UCSD-AML1 (cell line): ENCODE measurements around the gene MAP2K3.
A peak's percentile ranks its signal among the peaks of the same experiment; 100 is the strongest.

Experiments used
- DNase-seq: peaks from one replicate; lab custom pipeline; 2025; ENCODE audit not compliant: unreplicated experiment; lab: John Stamatoyannopoulos, UW

MAP2K3 gene

DNA sequence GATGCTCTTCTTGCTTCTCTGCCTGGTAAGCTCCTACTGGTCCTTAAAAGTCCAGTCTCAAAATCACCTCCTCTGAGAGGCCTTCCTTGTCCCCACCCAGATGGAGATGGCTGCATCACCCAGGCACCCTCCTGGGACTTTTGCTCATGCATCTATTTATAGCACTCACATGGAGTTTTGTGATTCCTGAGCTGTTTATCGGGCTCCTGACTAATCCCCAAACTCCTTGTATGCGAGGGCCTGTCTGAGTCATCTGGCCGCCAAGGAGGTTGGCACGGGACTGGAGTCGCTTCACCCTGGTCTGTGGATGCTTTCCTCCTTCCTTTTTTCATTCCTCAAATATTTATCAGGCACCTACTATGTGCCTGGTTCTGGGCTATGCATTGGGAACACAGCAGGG lies 2.3 kb upstream of the MAP2K3 start:
- DNase-seq: no peak

GRCh38 chr17:21282850-21283249 lies 1.7 kb upstream of the MAP2K3 start:
- no peak for DNase-seq

DNA sequence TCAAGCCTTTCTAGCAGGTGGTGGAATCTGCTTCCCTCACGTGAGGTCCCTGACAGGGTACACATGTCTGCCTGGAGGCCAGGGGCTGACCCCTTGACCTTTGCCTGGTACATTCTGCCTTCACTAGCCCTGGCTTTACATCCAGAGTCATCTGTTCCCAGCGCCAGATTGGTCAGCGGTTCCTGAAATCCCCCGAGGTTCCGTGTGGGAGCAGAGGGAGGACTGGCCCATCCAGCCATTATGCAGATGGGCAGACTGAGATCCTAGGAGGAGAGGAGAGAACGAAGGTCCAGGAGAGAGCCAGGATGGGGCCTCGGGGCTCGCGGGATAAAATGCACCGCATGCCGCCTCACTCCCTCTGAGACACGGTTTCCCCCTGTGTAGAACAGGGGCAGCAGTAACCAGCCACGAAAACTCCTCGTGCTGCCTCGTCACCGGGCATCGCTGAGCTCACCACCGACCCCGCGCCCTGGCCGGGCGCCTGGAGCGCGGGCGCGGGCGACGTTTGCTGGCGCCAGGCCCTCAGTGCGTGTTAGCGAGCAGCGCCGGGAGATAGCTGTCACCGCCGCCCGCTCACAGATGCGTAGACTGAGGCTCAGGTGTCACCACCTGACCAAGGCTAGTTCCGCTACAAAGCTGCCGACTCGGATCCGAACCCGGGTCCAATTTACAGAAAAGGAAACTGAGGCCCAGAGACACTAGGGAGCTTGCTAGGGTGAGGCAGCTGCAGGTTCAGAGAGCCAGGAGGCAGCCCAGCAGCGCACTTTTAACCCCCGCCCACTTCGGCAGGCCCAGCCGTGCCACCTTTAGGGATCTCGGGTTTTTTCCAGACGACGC lies 811 bp upstream of the MAP2K3 start:
- DNase-seq: no peak

DNA sequence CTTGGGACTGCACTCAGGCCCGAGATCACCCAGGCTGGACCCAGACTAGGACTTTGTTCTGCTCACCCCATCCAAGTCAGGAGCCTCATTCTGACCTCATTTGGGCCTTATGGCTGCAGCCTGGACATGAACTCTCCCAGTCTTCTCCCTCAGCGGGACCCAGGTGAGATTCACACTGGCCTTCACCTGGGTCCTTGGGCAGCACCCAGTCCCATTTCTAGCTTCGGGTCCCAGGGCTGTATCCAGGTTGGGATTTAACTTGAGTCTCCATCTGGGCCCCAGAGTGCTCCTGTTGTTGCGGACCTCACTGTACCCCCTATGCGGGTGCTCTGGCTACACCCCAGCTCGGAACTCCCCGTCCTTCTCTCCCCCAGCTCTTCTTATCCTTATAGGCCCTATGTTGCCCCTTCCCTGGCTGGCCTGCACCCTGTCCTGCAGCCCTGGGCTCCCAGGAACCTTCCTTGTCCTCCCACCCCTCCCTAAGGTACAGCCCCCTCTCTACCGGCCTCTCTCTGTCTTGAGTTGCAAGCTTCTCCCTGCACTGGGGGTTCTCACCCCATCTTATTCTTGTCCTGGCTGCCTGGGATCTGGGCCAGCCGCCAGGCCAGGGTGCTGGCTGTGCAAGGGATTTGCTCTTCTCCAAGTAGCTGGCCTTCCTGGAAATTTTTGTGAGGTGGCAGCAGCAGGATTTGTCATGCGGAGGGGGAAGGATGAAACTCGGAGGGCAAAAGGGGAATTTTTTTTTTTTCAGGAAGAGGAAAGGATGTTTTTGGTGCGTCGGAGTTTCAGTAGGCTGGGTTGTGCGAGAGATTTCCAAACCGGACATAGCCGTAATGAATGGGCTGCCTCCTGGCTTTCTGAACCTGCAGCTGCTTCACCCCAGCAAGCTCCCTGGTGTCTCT lies 904 bp downstream of the MAP2K3 start:
- DNase-seq: no peak

GRCh38 chr17:21286066-21286770 lies 1.7 kb downstream of the MAP2K3 start:
- DNase-seq: peak; percentile 58

- DNase-seq: no peak
Measured at GRCh38 chr17:21286909-21287702, 2.6 kb downstream of the MAP2K3 start.

DNA sequence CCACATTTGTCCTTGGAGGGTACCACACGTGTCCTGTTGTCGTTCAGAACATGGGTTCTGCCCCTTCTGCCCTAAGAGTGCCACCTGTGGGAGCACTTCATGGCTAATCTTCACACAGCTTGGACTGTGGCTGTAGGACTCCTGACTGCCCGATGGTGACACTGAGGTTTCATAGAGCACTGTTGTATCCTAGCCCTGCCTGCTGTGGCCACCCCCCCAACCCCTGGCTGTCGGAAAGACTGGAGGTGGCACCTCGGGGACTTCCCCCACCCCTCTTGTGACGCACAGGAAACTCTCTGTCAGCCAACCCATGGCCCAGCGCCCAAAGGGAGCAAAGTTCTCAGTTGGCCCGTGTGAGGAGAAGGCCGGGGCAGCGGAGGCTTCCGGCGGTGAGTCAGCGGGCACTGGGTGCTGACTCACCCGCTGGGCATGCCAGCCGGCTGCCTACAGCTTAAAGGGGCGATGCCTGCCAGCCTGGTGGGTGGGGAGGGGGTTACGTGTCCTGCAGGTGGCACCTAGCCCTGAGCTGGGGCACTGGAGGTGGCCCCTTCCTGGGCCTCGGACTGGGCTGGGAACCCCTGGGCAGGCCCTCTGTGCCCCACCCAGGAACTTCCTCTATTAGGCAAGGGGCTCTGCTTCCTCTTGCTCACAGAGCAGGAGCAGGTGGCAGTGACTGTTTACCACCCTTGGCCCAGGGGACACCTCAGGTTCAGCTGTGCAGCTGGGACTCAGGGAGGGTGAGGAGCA lies 3.4 kb downstream of the MAP2K3 start:
- peak; percentile 95 for DNase-seq

DNA sequence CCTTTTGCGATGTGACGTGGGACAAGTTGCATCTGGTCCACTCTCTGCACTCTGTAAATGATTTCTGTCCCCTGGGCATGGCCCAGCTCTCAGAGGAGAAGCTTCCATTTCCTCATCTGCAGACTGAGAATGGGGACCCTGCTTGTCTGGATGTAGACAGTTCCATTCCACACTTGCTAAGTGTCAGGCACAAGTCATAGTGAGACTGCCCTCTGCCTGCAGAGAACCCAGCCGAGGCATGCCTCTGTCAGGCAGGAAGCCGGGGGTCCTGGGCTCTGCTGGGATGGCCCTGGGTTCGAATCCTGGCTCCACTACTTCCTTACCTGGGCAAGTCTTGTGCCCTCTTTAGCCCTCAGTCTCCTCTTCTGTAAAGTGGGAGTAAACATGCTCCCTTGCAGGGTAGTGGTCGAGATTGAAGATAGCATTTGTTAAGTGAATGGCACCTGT lies 4.1 kb downstream of the MAP2K3 start:
- DNase-seq: peak; percentile 58

- DNase-seq: no peak
Measured at GRCh38 chr17:21289175-21289901, 4.8 kb downstream of the MAP2K3 start.

DNA sequence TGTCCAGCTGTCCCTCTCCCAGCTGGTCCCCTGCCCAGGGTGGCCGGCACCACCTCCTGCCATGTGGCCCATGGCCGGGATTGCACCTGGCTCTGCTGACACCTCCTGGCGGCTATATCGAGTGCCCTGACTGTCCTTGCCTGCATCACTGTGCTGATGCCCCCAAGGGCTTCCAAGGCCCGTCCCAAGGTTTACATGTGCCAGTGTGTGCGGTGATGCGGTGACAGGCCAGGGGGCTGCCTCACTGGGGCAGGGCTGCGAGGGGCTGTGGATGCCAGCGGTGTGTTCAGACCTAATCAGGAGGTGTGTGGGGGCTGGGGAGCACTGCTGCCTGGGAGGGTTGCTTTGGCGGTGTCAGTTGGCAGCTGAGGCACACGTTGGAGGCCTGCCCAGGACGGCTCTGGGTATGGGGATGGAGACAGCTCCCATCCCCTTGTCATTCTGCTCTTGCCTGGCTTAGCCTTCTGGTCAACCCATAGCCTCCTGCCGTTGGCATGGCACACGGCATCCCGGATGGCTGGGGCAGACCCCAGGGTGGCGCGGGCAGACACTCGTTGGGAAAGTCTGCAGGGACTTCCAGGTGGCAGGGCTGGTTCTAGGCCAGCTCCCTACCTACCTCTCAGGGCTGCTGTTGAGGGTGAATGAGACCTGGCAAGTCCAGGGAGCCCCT lies 5.5 kb downstream of the MAP2K3 start:
- no peak for DNase-seq

GRCh38 chr17:21291357-21291756 lies 6.8 kb downstream of the MAP2K3 start:
- no peak for DNase-seq

DNA sequence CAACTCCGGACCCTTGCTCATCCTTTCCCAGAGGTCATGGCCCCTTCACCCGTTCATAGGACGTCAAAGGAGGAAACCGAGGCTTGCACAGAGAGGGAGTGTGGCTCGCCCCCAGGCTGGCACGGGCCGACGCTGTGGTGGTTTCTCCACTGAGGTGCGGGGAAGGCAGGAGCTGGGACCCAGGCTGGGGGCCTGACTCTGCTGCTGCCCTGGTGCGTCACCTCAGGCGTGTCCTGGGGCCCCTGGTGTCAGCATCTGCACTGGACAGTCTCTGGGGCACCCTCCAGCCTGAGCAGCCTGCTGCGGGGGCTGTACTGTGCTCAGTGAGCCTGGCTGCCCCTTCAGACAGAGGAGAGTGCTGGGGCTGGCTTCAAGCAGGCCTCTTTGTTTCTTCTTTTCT lies 7.4 kb downstream of the MAP2K3 start:
- DNase-seq: no peak

DNA sequence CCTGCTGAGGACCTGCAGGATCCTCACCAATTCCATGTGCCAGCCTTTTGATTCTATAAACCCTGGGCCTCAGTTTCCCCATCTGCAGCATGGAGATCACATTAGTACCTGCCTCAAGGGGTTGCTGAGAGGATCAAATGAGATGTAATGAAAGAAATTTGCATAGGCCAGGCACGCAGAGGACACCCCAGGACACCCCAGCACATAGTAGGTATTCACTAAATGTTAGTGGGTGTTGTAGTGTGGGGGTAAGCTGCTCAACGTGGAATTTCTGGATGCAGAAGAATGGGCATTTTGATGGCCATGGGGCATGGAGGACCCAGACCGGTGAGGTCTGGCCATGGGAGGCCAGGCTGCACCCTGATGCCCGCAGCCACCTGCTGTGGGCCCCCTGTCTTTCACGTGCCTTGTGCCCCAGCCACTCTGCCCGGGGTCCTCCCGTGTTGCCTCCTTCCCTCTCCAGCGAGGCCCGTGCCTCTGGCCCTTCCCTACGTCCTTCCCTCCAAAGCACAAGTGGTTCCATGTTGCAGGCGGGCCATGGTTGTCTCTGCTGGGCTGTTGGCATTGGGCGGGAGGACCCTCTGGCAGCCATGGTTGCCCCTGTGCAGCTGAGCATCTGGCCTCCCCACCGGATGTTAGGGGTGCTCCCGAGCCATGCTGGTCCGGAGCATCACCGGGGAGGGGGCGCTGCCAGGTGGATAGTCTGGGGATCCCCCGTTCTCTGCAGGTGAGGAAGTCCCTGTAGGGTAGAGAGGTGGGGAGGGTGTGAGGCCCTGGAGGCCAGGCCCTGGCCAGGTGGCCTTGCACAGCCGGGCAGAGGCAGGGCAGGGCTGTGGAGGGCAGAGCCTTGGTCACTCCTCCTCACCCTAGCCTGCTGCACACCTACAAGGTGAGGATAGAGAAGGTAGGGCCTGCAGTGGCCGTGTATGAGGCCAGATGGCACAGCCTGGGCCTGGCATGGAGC lies 8.6 kb downstream of the MAP2K3 start:
- DNase-seq: no peak

DNA sequence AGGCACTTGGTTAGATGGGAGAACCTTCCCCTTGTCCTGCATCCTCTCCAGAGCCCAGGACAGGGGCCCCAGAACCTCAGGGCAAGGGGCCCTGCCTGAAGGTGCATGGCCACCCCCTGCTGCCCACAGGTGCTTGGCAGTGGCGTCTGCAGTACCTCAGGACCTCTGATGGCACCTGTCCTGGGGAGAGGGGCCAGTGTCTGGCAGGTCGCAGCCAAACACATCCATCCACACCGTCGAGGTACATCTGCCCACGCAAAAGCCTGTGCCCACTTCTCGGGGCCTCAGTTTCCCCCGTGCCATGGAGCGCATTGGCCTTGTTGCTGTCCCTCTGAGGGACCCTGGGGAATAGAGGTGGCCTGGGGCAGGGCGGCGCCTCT lies 9.3 kb downstream of the MAP2K3 start:
- no peak for DNase-seq

DNA sequence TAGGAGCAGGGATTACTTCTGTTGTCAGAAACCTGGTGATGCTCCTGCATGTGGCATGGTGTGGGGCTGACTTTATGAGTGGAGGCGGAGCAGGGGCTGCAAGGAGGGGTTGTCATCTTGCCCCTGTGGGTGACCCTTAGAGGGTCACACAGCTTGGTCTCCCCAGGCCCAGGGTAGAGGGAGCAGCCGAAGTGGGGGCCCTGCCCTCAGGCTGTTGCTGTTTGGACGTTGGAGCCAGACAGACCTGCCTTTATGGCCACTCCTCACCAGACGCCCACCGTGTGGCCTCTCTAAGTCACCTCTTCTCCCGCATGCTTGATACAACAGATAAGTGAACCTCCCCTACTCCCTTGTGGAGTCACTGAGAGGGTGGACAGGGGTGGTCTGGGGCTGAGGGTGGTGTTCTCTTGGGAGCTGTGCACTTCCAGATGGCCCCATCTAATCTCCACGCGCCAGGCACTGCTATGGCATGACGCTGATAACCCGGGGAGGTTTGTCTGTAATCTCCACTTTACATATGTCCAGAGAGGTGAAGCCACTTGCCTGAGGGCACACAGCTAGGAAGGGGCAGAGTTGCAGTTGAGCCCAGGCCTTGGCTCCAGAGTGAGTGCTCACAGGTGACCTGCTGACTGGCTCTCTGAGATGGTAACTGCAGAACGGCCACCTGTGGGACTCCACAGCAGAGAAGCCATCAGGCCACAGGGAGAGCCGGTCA lies 10.0 kb downstream of the MAP2K3 start:
- DNase-seq: no peak

GRCh38 chr17:21295036-21295952 lies 10.8 kb downstream of the MAP2K3 start:
- no peak for DNase-seq
